PC-3 (cell line): ENCODE measurements around the gene TRDN. TPM values are rescaled to one million over a fixed set of nuclear protein-coding genes. Genes with fewer than 3 reads are reported as not detected.

ENCODE experiments used
- ATAC-seq: fragments of 200-7000 bp; cut with Tn5 transposase; 2 replicates; pipeline ENCODE4 v1.9.1; 2020; ENCODE audit warnings: mild to moderate bottlenecking, moderate library complexity
- BruUV-seq: library from RNA; stranded (reverse); fragments of 400-500 nt; replicated peaks from 2 replicates; lab custom pipeline; 2021; lab: Mats Ljungman, UMichigan
- CTCF ChIA-PET: fragments of 300-600 bp; sonication (Branson Sonifier 250); formaldehyde crosslinking; loops from one replicate; lab custom pipeline; 2022; ENCODE audit warnings: antibody characterized with exemption; lab: Charles Lee
- POLR2A ChIA-PET: fragments of 300-600 bp; sonication (Branson Sonifier 250); formaldehyde crosslinking; loops from one replicate; lab custom pipeline; 2022; ENCODE audit warnings: antibody characterized with exemption; ENCODE audit not compliant: unreplicated experiment; lab: Charles Lee
- DNase-seq: peaks from one replicate; pipeline ENCODE4 v3.0.0-alpha.2; 2015
- H2AFZ ChIP-seq: fragments of 300-600 bp; sonication (generic); 2 replicates; pipeline ENCODE4 v1.6.0; 2016; ENCODE audit warnings: antibody characterized with exemption, low read length
- H3F3A ChIP-seq: fragments of 300-600 bp; sonication (generic); one replicate; pipeline ENCODE4 v1.6.0; 2017; ENCODE audit warnings: antibody characterized with exemption, low read length, control low read depth, mild to moderate bottlenecking; ENCODE audit not compliant: unreplicated experiment
- H3K27ac ChIP-seq: fragments of 300-600 bp; sonication (generic); 2 replicates; pipeline ENCODE4 v1.5.1; 2016; ENCODE audit warnings: mild to moderate bottlenecking, low read length
- H3K27me3 ChIP-seq: fragments of 300-600 bp; sonication (generic); 2 replicates; pipeline ENCODE4 v1.6.1; 2016; ENCODE audit warnings: low read length, mixed read lengths
- H3K36me3 ChIP-seq: fragments of 300-600 bp; sonication (generic); 2 replicates; pipeline ENCODE4 v1.6.1; 2016; ENCODE audit warnings: low read depth, mixed run types, low read length, mixed read lengths
- H3K4me1 ChIP-seq: fragments of 300-600 bp; sonication (generic); 2 replicates; pipeline ENCODE4 v1.5.1; 2016; ENCODE audit warnings: low read length; ENCODE audit not compliant: insufficient read depth
- H3K4me2 ChIP-seq: fragments of 300-600 bp; sonication (generic); 2 replicates; pipeline ENCODE4 v1.6.0; 2016; ENCODE audit warnings: low read length
- H3K4me3 ChIP-seq: fragments of 300-600 bp; sonication (generic); 2 replicates; pipeline ENCODE4 v1.5.1; 2016; ENCODE audit warnings: mild to moderate bottlenecking, low read length, mixed read lengths
- H3K79me2 ChIP-seq: fragments of 300-600 bp; sonication (generic); 2 replicates; pipeline ENCODE4 v1.6.1; 2017; ENCODE audit warnings: low read length, mixed read lengths
- H3K9ac ChIP-seq: fragments of 300-600 bp; sonication (generic); 2 replicates; pipeline ENCODE4 v1.6.0; 2016; ENCODE audit warnings: mild to moderate bottlenecking, low read length
- H3K9me2 ChIP-seq: fragments of 300-600 bp; sonication (generic); replicated peaks from 2 replicates; pipeline ENCODE4 v1.6.1; 2016; ENCODE audit warnings: mixed run types, low read length, mixed read lengths
- H3K9me3 ChIP-seq: fragments of 300-600 bp; sonication (generic); 2 replicates; pipeline ENCODE4 v1.6.1; 2016; ENCODE audit warnings: low read length, mixed read lengths
- H4K20me1 ChIP-seq: fragments of 300-600 bp; sonication (generic); 2 replicates; pipeline ENCODE4 v1.6.1; 2016; ENCODE audit warnings: low read length, mixed read lengths
- CTCF ChIP-seq: fragments of 300-600 bp; sonication (generic); conservative IDR thresholded peaks from 2 replicates; pipeline ENCODE4 v1.5.1; 2017; ENCODE audit warnings: antibody characterized with exemption, low read depth, mild to moderate bottlenecking, low read length
- EZH2 ChIP-seq: fragments of 300-600 bp; sonication (generic); IDR thresholded peaks from one replicate; pipeline ENCODE4 v1.6.1; 2017; ENCODE audit warnings: antibody characterized with exemption, mild to moderate bottlenecking, low read length; ENCODE audit not compliant: unreplicated experiment
- EZH2phosphoT487 ChIP-seq: fragments of 300-600 bp; sonication (generic); IDR thresholded peaks from 2 replicates; pipeline ENCODE4 v1.6.1; 2018; ENCODE audit warnings: mild to moderate bottlenecking, antibody characterized with exemption, low read length, borderline replicate concordance
- intact Hi-C: fragments of 100-400 bp; cut with micrococcal nuclease; formaldehyde crosslinking; loops from 2 replicates; pipeline ENCODE4 v1.9.0; 2023
- total RNA-seq: library from RNA; depleted of rRNA; stranded (reverse); fragments of >200 nt; gene quantifications from 2 replicates; pipeline ENCODE4 v1.2.3, GENCODE V29; 2014

TRDN gene
- total RNA-seq, 1 experiment from 2014 or later = not detected

- ATAC-seq (no peak), DNase-seq (peak; percentile 31)
- Histone ChIP-seq H3K27me3 (no peaks in the 10 kb centered on the region), H3K4me2 (no peak overlapping the region), H3F3A (no peaks in the 10 kb centered on the region), H3K36me3 (no peaks in the 10 kb centered on the region), H2AFZ (no peak overlapping the region), H3K27ac (no peak overlapping the region), H3K79me2 (no peaks in the 10 kb centered on the region), H3K9me2 (no peaks in the 10 kb centered on the region), H3K9me3 (no peaks in the 10 kb centered on the region), H4K20me1 (no peaks in the 10 kb centered on the region), H3K9ac (no peak overlapping the region), H3K4me1 (no peaks in the 10 kb centered on the region), H3K4me3 (no peak overlapping the region)
- ChIA-PET CTCF (no interaction called here), POLR2A (no interaction called here)
- intact Hi-C loops = no loop called here
- TF ChIP-seq EZH2phosphoT487 (no peak), CTCF (no peak), EZH2 (no peak)
- BruUV-seq = no TSS peak
These were observed 424.8 kb downstream of the TRDN start for GRCh38 chr6:123211777-123212545.

DNA sequence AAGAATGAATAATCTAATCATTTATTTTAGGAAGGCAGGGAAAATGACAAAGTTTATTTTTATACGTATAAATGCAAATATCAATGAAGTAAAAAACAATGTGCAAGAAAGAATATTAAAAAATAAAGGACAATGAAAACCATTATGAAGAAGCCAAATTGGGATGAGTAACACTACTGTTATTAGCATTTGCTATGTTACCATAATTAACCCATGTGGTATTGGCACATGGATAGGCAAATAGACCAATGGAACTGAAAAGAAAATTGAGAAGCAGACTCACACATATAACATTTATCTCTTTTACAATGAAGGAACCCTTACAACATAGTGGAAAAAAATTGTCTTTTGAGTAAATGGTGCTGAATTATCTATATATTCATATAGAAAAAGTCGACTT, 426.1 kb downstream of the TRDN start:
- Histone ChIP-seq H3K36me3 (no peaks in the 10 kb centered on the region), H3K27me3 (no peaks in the 10 kb centered on the region), H3K9me3 (no peaks in the 10 kb centered on the region), H4K20me1 (no peaks in the 10 kb centered on the region), H3K79me2 (no peaks in the 10 kb centered on the region), H3F3A (no peaks in the 10 kb centered on the region), H2AFZ (no peak overlapping the region), H3K4me1 (no peaks in the 10 kb centered on the region), H3K9ac (no peak overlapping the region), H3K4me2 (no peak overlapping the region), H3K4me3 (no peak overlapping the region), H3K27ac (no peak overlapping the region), H3K9me2 (no peaks in the 10 kb centered on the region)
- TF ChIP-seq EZH2 = no peak
- no peak for TF ChIP-seq CTCF
- no peak for TF ChIP-seq EZH2phosphoT487
- ChIA-PET CTCF (no interaction called here), POLR2A (no interaction called here)
- DNase-seq (no peak), ATAC-seq (no peak)
- BruUV-seq = no TSS peak
- intact Hi-C loops = no loop called here

- Histone ChIP-seq H3K4me2 (no peak overlapping the region), H2AFZ (no peak overlapping the region), H4K20me1 (no peaks in the 10 kb centered on the region), H3K79me2 (no peaks in the 10 kb centered on the region), H3K27ac (no peak overlapping the region), H3K9ac (no peak overlapping the region), H3K9me2 (no peaks in the 10 kb centered on the region), H3F3A (no peaks in the 10 kb centered on the region), H3K36me3 (no peaks in the 10 kb centered on the region), H3K4me1 (no peaks in the 10 kb centered on the region), H3K27me3 (no peaks in the 10 kb centered on the region), H3K9me3 (no peaks in the 10 kb centered on the region), H3K4me3 (no peak overlapping the region)
- ChIA-PET CTCF (no interaction called here), POLR2A (no interaction called here)
- no TSS peak for BruUV-seq
- intact Hi-C loops = no loop called here
- no peak for DNase-seq
- TF ChIP-seq EZH2phosphoT487 (no peak), EZH2 (no peak), CTCF (no peak)
- no peak for ATAC-seq
These were observed 428.7 kb downstream of the TRDN start for GRCh38 chr6:123207967-123208510.
